Activated T-cell treated with anti-CD3 and anti-CD28 coated beads for 4 hours (primary cell): Measurements from ENCODE around the gene RABL6.
"Not testable (repeated sequence)": the region's sequence is repeated elsewhere in the genome, so short reads cannot be mapped to it uniquely, and the experiment has no call there.

Experiments used
- DNase-seq: peaks from one replicate; pipeline ENCODE4 v3.0.0-alpha.2; 2020

Gene RABL6

GRCh38 chr9:136860933-136861873, 53.5 kb downstream of the RABL6 start:
- no peak for DNase-seq

DNA sequence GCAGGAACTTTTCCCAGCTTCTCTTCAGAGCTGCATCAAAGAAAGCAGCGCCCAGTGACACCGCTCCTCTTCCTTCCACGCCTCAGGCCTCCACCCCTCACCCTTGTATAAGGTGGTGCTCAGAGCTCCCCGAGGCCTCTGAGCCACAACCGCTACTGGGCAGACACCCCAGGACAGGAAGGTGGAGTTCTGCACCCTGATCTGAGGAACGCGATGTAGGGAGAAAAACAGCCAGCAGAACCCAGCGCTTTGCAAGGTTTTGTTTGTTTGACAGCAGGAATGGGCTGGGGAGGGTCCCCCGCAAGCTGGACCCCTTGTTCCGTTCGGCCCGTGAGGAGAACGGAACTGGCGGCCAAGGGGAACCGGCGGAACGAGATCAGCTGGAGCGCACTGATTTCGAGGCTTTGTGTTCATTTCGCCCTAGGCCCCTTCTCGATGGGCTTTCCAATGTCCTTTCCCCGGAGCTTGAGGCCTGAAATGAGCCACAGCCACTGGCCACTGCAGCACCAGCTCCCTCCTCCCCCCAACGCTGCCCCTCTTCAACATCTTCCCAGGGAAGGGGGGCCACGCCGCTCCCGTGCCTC, 54.2 kb downstream of the RABL6 start:
- no peak for DNase-seq

DNA sequence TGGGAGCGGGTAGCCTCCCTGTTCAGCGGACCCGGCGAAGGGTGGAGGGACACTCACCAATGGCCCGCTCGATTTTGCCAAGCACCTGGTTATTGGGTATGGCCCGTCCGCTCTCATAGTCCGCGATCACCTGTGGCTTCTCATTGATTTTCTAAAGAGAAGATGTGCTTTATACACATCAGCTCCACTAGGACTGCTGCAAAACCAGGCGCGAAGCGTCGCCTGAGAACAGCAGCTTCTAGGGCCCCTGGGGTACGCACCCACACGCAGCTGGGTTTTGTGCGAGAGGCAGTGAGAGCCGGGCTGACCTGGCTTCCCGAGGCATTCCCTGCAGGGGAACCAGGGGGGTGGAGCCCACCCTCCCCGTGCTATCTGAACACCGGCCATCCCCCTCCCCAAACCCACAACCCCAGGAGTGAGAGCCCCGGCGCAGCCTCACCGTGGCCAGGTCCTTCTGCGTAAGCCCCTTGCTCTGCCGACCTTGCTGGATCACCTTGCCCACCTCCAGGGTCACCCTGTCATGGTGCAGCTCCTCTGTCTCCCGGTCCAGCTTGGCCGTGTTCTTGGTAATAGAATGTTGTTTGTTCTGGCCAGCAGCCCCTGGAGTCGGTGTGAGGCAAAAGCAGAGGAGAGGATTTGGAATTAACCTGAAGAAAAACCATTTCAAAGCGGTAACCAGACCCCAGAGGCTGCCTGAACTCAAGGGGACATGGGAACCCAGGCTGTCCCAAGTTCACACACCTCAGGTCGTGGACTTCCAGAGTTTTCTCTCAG, 55.3 kb downstream of the RABL6 start:
- no peak for DNase-seq

GRCh38 chr9:136863623-136864273, 56.0 kb downstream of the RABL6 start:
- DNase-seq, result no peak

- no peak for DNase-seq
Observed at GRCh38 chr9:136865041-136865767, 57.5 kb downstream of the RABL6 start.

GRCh38 chr9:136865768-136866103, 58.0 kb downstream of the RABL6 start:
- DNase-seq, result no peak

- DNase-seq, result not testable (repeated sequence)
Observed at GRCh38 chr9:136866898-136867421, 59.2 kb downstream of the RABL6 start.

DNA sequence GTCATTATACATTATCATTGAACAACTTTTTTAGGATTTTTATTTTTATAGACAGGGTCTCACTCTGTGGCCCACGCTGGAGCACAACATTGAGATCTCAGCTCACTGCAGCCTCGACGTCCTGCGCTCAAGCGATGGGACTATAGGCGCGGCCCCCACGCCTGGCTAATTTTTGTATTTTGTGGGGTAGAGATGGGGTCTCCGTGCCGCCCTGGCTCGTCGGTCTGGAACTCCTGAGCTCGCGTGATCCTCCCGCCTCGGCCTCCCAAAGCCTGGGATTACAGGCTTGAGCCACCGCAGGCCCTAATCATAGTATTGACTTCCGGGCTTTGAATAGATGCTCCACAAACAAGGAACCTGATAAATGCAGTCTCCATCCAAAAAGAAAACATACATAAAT, 59.7 kb downstream of the RABL6 start:
- DNase-seq, result no peak

GRCh38 chr9:136867917-136868316, 60.2 kb downstream of the RABL6 start:
- DNase-seq, result no peak

DNA sequence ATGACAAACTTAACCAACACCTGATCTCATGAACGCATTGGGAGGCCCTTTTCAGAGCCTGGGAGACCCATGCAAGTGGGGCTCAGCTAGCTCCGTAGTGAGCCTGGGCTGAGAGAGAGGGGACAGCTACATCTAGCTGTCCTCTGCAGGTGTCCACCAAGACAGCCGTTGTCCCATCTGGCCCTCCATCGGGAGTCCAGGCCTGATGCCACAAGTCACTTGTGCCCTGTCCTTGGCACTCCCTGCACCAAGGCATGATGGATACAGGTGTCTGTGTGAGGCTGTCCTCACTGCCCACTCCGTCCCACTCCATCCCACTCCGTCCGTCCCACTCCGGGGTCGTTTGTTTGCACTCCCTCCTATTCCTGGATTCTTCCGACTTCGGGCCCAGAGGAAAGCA, 60.9 kb downstream of the RABL6 start:
- no peak for DNase-seq

- not testable (repeated sequence) for DNase-seq
Observed at GRCh38 chr9:136869611-136870010, 61.9 kb downstream of the RABL6 start.

- no peak for DNase-seq
Observed at GRCh38 chr9:136875155-136875554, 67.4 kb downstream of the RABL6 start.

- no peak for DNase-seq
Observed at GRCh38 chr9:136876476-136876875, 68.7 kb downstream of the RABL6 start.

DNA sequence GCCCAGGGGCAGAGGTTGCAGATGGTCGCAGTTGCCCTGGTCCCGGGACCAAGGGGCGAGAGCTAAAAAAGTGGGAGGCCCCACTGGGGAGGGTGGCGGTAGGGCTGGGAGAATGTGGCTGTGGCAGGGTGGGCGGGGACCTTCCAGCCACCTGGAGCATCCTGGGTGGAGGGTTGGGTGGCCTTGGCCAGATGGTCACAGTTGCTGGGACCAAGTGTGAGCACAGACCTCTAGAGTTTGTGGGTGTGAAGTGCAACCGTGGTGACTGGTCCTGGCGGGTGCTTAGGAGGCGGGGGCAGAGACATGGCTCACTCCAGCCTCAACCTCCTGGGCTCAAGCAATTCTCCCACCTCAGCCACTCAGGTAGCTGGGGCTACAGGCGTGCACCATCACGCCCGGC, 72.9 kb downstream of the RABL6 start:
- DNase-seq, result no peak

- peak; percentile 19 for DNase-seq
Observed at GRCh38 chr9:136881691-136882108, 74.0 kb downstream of the RABL6 start.

DNA sequence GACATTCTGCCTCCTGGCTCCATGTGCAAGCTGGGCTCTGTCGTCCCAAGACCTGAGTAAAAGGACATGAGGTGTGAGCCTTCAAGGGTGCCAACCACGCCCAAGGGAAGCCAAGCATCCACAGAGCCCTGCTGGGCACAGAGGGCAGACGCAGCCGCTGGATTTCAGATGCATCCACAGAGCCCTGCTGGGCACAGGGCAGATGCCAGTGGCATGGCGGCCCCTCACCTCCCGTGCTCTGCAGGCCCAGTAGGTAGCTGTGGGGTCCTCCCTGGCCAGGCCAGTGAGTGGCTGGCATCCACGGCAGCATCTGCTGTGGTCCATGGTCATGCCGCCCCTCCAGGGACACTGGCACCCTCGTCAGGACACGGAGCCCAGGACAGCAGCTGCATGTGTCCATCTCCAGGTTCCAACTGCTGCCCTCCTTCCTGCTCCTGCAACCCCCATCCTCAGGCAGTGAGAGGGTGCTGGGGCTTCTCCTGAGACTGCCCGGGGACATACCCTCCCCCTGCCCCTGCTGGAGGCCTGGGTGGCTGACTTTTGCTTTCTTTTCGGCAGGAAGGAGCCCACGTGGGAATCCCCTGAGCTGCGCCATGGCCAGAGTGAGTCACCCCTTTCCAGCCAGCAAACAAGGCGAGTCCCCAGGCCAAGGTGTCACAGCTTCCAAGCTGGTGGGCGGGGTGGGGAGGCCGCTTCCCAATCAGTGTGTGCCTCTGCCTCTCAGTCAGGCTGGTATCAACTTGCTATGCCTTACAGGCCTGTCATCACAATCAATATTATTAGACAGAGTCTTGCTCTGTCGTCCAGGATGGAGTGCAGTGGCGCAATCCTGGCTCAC, 74.6 kb downstream of the RABL6 start:
- peak; percentile 89 for DNase-seq

DNA sequence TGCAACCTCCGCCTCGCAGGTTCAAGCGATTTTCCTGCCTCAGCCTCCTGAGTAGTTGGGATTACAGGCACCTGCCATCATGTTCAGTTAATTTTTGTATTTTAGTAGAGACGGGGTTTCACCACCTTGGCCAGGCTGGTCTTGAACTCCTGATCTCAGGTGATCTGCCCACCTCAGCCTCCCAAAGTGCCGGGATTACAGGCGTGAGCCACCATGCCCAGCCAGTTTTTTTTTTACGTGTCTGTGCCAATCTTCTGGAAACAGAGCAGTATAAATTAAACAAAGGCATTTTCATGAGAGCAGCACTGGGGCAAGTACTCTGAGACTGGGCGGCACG, 75.2 kb downstream of the RABL6 start:
- not testable (repeated sequence) for DNase-seq

DNA sequence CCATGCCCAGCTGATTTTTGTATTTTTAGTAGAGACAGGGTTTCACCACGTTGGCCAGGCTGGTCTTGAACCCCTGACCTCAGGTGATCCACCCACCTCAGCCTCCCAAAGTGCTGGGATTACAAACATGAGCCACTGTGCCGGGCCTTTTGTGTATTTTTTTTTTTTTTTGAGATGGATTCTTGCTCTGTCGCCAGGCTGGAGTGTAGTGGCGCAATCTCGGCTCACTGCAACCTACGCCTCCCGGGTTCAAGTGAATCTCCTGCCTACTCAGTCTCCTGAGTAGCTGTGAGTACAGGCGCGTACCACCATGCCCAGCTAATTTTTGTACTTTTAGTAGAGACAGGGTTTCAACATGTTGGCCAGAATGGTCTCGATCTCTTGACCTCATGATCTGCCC, 75.9 kb downstream of the RABL6 start:
- DNase-seq, result not testable (repeated sequence)

GRCh38 chr9:136885950-136886578, 78.3 kb downstream of the RABL6 start, which contains the start of gene TRAF2:
Gene TRAF2 (plus strand): TSS chr9:136886516. CDS start chr9:136898741, 12,225 bp downstream.
- peak; percentile 92 for DNase-seq
